Smooth muscle cell of the brain vasculature (primary cell): Measurements from ENCODE around the gene LINS1.

Experiments used
- DNase-seq: peaks from one replicate; pipeline ENCODE4 v3.0.0-alpha.2; 2012; ENCODE audit warnings: low read depth, low spot score

LINS1 gene

DNA sequence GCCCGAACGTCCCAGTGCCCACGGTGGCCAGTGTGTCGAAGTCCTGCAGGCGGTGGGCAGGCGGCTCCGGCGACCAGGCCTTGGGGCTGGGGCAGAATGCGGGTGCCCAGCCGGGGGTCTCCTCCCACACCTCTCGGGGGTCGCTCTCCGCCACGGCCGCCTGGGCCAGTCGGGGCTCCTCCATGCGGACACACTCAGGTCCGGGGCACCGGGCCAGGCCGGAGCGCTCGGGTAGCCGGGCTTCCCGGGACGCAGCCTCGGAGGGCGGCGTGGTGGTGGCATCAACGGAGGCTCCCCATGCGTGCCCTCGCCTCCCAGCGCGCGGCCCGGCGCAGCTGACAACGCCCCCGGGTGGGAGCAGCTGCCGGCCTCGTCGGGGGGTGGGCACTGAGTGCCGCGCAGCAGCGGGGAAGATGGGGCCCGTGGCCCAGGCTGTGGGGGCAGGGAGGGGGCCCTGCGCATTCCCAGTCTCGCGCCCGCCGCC lies 43.2 kb downstream of the LINS1 start:
- DNase-seq: no peak

DNA sequence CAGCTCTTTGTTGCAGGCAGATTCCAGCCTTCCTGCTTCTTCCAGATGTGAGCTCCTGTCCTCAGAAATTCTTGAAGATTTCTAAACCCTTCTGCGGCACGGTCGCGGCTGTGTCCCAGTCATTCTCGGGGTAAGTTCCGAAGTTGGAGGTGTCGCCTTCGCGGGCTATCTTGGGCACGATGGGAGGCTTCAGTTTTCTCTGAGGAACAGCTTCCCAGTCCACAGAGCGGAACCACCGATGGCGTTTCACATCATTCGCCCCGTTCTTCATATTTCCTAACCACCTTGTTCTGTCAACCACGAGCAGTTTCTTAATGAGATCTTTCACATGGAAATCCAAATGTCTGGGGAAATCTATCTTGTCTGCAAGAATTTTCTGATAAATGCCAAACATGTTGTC lies 48.5 kb downstream of the LINS1 start:
- DNase-seq: no peak

DNA sequence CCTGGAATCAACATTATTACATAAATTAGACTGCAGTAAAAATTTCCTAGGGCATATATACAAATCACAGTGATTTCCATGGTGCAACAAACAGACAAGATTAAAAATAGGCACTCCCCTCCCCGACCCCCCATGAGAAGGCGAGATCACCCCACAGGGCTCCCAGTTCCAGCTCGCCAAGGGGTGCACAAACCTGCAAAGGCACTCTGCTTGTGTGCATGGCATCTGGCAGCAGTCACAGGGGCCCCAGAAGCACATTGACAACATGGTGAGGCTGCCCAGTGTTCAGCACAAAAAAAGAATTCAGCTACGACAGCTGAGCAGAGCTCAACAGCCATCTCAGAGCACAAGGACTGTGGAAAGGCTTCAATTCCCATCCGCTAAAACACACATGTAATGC lies 54.0 kb downstream of the LINS1 start:
- no peak for DNase-seq

DNA sequence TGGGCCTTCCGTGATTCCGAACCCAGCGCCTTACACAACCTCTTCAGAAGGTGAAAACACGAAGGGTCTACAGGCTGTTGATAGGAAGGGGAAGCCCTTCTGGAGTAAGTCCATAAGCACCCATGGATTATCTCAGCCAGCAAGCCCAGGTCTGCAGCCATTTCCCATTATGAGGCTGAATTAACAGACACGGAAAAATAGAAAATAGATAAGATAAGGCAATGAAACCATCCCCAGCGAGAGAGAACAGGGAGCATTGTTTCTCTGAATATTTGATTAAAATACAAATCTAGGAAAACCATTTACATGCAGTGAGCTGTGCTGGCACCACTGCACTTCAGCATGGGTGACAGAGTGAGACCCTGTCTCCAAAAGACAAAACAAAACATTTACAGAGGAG lies 57.0 kb downstream of the LINS1 start:
- no peak for DNase-seq

DNA sequence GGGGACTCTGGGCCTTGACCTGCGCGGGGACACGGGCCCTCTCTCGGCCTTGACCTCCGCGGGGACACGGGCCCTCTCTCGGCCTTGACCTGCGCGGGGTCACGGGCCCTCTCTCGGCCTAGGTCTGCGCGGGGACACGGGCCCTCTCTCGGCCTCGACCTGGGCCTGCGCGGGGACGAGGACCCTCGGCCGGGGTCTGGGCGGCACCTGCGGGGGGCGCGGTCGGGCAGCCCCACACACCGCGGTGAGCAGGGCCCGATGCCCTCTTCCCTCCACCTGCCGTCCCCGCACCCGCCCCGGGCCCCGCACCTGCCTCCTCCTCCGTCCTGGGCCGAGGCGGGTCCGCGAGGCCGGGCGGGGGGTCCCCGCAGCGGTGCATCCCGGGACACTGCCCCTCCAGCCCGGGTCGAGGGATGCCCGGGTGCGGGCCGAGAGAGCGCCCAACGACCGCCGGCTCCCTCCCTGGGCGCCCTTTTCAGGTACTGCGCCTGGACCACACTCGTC lies 57.6 kb downstream of the LINS1 start:
- DNase-seq: no peak

DNA sequence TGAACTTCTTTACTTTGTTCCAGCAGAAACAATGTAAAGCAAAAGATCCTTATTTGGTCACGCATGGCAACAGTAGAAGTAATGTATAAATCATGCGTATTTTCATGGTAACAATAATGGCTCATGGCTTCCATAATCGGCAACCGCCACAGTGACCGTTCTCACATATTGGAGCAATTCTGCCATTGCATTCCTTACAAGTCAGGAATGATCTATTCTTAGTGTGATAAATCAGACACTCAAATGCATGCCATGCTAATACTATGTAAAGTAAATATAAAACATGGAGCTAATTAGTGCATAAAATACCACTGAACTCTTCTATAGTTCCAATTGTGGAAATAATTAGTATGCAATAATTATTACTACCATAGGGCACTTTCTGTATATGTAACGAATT lies 59.7 kb downstream of the LINS1 start:
- no peak for DNase-seq

DNA sequence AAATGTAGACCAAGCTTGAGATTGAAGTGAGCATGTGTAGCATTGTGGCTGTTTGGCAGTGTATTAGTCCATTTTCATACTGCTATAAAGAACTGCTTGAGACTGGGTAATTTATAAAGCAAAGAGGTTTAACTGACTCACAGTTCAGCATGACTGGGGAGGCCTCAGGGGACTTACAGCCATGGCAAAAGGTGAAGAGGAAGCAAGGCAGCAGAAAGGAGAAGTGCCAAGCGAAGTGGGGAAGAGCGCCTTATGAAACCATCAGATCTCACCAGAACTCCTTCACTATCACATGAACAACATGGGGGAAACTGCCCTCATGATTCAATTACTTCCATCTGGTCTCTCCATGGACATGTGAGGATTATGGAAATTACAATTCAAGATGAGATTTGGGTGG lies 64.7 kb downstream of the LINS1 start:
- DNase-seq: no peak

GRCh38 chr15:100536733-100537132 lies 65.3 kb downstream of the LINS1 start:
- no peak for DNase-seq

DNA sequence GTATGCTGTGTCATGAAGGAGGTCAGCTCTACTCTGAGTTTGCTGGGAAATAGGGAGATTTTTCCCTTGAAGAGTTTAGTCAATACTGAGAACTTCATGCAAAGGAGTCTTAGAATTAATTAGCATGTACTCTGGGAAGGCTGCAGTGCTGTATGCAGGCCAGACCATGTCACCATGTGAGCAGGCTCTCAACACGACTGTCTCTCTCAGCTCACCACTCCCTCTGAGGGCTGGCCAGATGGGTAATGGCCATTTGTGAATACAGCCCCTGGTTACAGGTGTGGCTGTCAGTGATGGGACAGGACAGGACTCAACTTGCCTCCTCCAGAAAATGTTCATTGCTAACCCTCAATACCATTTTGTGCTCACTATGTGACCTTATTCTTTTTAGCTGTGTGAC lies 68.1 kb downstream of the LINS1 start:
- no peak for DNase-seq

DNA sequence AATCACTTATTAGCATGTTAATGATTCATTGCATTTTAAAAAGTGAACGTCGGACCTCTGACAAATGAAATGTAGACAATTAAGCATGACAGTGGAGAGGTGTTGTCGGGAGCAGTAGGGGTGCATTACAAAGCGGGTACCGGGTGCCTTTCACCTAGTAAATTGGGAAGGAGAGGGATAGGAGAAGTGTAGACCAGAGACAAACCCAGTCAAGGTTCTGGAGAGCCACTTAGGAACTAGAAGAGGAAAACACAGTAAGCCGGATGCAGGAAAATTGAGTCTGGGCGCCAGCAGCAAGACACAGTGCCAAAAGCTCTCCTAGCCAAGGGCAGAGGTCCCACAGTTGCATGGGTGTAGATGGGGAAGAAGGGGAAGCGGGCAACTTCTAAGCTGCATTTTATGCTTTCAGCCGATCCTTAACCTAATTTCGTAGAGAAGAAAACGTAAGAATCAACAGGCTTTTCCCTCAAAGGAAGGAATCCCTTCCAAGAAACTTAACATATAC lies 70.1 kb downstream of the LINS1 start:
- no peak for DNase-seq

- DNase-seq: no peak
Measured at GRCh38 chr15:100531204-100531603, 70.8 kb downstream of the LINS1 start.

GRCh38 chr15:100529556-100529955 lies 72.4 kb downstream of the LINS1 start:
- no peak for DNase-seq

GRCh38 chr15:100528833-100529428 lies 73.1 kb downstream of the LINS1 start, which contains the start of gene CERS3:
CERS3 (minus strand) TSS chr15:100528950; CDS start chr15:100501849, 27,101 bp downstream.
- no peak for DNase-seq

GRCh38 chr15:100526027-100526481 lies 75.9 kb downstream of the LINS1 start:
- DNase-seq: no peak

GRCh38 chr15:100525436-100525835 lies 76.5 kb downstream of the LINS1 start:
- DNase-seq: no peak

- DNase-seq: no peak
Measured at GRCh38 chr15:100524326-100524725, 77.7 kb downstream of the LINS1 start.

DNA sequence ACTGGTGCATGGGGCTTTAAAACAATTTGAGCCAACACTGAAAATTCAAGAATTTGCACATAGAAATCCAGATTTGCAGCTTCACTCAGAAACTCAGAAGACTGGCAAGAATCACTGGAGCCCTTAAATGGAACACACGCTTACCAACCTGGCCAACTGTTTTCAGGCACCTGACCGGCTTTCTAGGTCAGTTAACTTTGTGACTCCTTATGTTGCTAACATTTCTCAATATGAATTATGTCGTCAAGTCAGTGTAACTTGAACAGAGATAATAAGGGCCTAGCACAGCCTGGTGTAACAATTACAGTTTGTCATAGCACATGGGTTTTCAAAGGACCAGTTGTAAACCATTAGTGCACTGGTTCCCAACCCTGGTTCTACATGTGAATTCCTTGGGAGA lies 80.1 kb downstream of the LINS1 start:
- DNase-seq: no peak

- DNase-seq: no peak
Measured at GRCh38 chr15:100520132-100520921, 81.7 kb downstream of the LINS1 start.

DNA sequence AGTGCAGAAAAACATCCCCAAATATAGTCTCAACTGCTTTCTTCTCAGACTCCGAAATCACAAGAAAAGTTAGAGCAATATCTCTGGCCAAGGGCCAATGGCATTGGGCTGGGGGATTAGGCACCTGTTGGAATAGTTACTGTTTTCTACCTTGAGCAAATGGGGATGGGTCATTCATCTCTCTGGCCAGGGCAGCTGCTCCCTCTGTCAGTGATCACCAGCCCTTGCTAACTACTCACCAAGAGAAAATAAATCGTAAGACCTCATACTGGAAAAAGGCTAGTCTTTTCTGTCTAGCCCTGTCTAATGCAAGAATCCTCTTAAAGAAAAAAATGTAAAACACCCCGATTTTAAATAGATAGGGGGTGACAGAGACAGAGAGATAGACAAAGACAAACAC lies 84.1 kb downstream of the LINS1 start:
- no peak for DNase-seq
